Midbrain (tissue), 1 donor: ENCODE data around the gene FOXP1.
A peak's percentile ranks its signal among the peaks of the same experiment; 100 is the strongest.

ENCODE experiments used
- DNase-seq: peaks from one replicate; lab custom pipeline; 2025; lab: John Stamatoyannopoulos, UW

The FOXP1 gene

GRCh38 chr3:71583566-71584393, at the start of gene FOXP1:
FOXP1 (minus strand) TSS chr3:71583728; CDS start chr3:71198381, 385,347 bp downstream.
- peak; percentile 78 for DNase-seq

GRCh38 chr3:71629711-71630110, 46.2 kb upstream of the FOXP1 start:
- no peak for DNase-seq

- DNase-seq, result no peak
These were observed 45.8 kb upstream of the FOXP1 start for GRCh38 chr3:71629289-71629688.

- DNase-seq, result no peak
These were observed 45.0 kb upstream of the FOXP1 start for GRCh38 chr3:71628522-71628921.

GRCh38 chr3:71625676-71626075, 42.1 kb upstream of the FOXP1 start:
- no peak for DNase-seq

- DNase-seq, result no peak
These were observed 38.5 kb upstream of the FOXP1 start for GRCh38 chr3:71621825-71622537.

GRCh38 chr3:71618538-71618937, 35.0 kb upstream of the FOXP1 start:
- DNase-seq, result no peak

- no peak for DNase-seq
These were observed 33.1 kb upstream of the FOXP1 start for GRCh38 chr3:71616571-71617021.

- DNase-seq, result no peak
These were observed 31.3 kb upstream of the FOXP1 start for GRCh38 chr3:71614869-71615268.

GRCh38 chr3:71614426-71614825, 30.9 kb upstream of the FOXP1 start:
- DNase-seq, result no peak

GRCh38 chr3:71611099-71611498, 27.6 kb upstream of the FOXP1 start:
- no peak for DNase-seq

- DNase-seq, result no peak
These were observed 23.8 kb upstream of the FOXP1 start for GRCh38 chr3:71607364-71607763.

GRCh38 chr3:71606582-71606981, 23.1 kb upstream of the FOXP1 start:
- no peak for DNase-seq

GRCh38 chr3:71602256-71602655, 18.7 kb upstream of the FOXP1 start:
- no peak for DNase-seq

- no peak for DNase-seq
These were observed 18.3 kb upstream of the FOXP1 start for GRCh38 chr3:71601811-71602210.

GRCh38 chr3:71600646-71601288, 17.2 kb upstream of the FOXP1 start:
- DNase-seq, result no peak

GRCh38 chr3:71599416-71599815, 15.9 kb upstream of the FOXP1 start:
- no peak for DNase-seq

GRCh38 chr3:71598292-71598691, 14.8 kb upstream of the FOXP1 start:
- no peak for DNase-seq

- no peak for DNase-seq
These were observed 13.8 kb upstream of the FOXP1 start for GRCh38 chr3:71597286-71597685.

- DNase-seq, result no peak
These were observed 9.6 kb upstream of the FOXP1 start for GRCh38 chr3:71593106-71593505.

- DNase-seq, result no peak
These were observed 7.6 kb upstream of the FOXP1 start for GRCh38 chr3:71591101-71591500.

- no peak for DNase-seq
These were observed 5.6 kb upstream of the FOXP1 start for GRCh38 chr3:71589132-71589531.

- no peak for DNase-seq
These were observed 4.4 kb upstream of the FOXP1 start for GRCh38 chr3:71587958-71588357.
